ENCODE results near the gene PHOX2B. TPM values are rescaled to one million over a fixed set of nuclear protein-coding genes. Genes with fewer than 3 reads are reported as not detected.

PHOX2B gene
- total and polyA plus RNA-seq, 2 of the 4 experiments (the other 2 are of a cell fraction) = not detected

- no peak overlapping the region for H2BK120ac ChIP-seq (ENCODE audit: low read depth, low read length)
- DNase-seq (no peak), ATAC-seq (ENCODE audit: low read depth) (no peak)
- dilution Hi-C loops (cut with HindIII; ENCODE audit: low sequenced_read_pairs, unreplicated experiment) (no loop called here), in situ Hi-C loops (cut with MboI; ENCODE audit: low sequenced_read_pairs) (no loop called here), intact Hi-C loops (cut with micrococcal nuclease) (no loop called here)
- no peak overlapping the region for H2AK9ac ChIP-seq (replicated peaks; ENCODE audit: low read depth, low read length, poor library complexity)
- no peak overlapping the region for H3K14ac ChIP-seq (replicated peaks; ENCODE audit: low read depth, low read length)
- H3K4ac ChIP-seq (ENCODE audit: low read depth, low read length) = no peak overlapping the region
- no peak for TF ChIP-seq RFX5 (IDR thresholded peaks at IDR 0.05; ENCODE audit: low read depth, low read length)
- TF ChIP-seq, protein P1, sequence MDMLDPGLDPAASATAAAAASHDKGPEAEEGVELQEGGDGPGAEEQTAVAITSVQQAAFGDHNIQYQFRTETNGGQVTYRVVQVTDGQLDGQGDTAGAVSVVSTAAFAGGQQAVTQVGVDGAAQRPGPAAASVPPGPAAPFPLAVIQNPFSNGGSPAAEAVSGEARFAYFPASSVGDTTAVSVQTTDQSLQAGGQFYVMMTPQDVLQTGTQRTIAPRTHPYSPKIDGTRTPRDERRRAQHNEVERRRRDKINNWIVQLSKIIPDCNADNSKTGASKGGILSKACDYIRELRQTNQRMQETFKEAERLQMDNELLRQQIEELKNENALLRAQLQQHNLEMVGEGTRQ (IDR thresholded peaks at IDR 0.05; ENCODE audit: low read depth, low read length) = no peak
- TF ChIP-seq FOS (IDR thresholded peaks at IDR 0.05; ENCODE audit: low read depth, low read length) = no peak
- no peak for TF ChIP-seq MAZ (IDR thresholded peaks at IDR 0.05; ENCODE audit: borderline replicate concordance, low read depth, low read length)
- TF ChIP-seq POLR2A (IDR thresholded peaks at IDR 0.05; ENCODE audit: low read depth, low read length) = no peak
- TF ChIP-seq CTCF (conservative IDR thresholded peaks at IDR 0.05; ENCODE audit: low read depth, low read length) = no peak
- TF ChIP-seq SMC3 (IDR thresholded peaks at IDR 0.05; ENCODE audit: low read depth, low read length) = no peak
- no peak for TF ChIP-seq NFE2L2 (IDR thresholded peaks at IDR 0.05; ENCODE audit: low read depth, low read length)
- no peak for TF ChIP-seq MAFK (IDR thresholded peaks at IDR 0.05; ENCODE audit: low read depth, low read length)
- no peak for TF ChIP-seq BHLHE40 (IDR thresholded peaks at IDR 0.05; ENCODE audit: low read depth, low read length)
- no peak for TF ChIP-seq RCOR1 (IDR thresholded peaks at IDR 0.05; ENCODE audit: insufficient replicate concordance, low read length)
- TF ChIP-seq CHD1 (IDR thresholded peaks at IDR 0.05; ENCODE audit: low read depth, low read length) = no peak
- TF ChIP-seq RAD21 (IDR thresholded peaks at IDR 0.05; ENCODE audit: low read length) = no peak
- no peak for TF ChIP-seq MXI1 (IDR thresholded peaks at IDR 0.05; ENCODE audit: borderline replicate concordance, low read depth, low read length)
- TF ChIP-seq CEBPB (IDR thresholded peaks at IDR 0.05; ENCODE audit: low read depth, low read length) = no peak
- TF ChIP-seq ELK1 (IDR thresholded peaks at IDR 0.05; ENCODE audit: borderline replicate concordance, low read depth, low read length) = no peak
- H3K4me1 ChIP-seq (ENCODE audit: control insufficient read depth, insufficient read depth, low read length) = no peaks in the 10 kb centered on the region
- no peak overlapping the region for H2BK20ac ChIP-seq (ENCODE audit: low read depth, low read length)
- H2AK5ac ChIP-seq (ENCODE audit: low read depth, low read length) = no peak overlapping the region
- ChIA-PET POLR2A (ENCODE audit: unreplicated experiment) (no interaction called here), CTCF (no interaction called here)
- no peak overlapping the region for H2AFZ ChIP-seq (replicated peaks; ENCODE audit: low read length, poor library complexity)
- no peak overlapping the region for H3K4me2 ChIP-seq (ENCODE audit: low read depth, low read length)
- H3K9me3 ChIP-seq (ENCODE audit: control insufficient read depth, insufficient read depth, low read length) = no peaks in the 10 kb centered on the region
- no peak overlapping the region for H3K18ac ChIP-seq (ENCODE audit: low read depth, low read length)
- no peak overlapping the region for H2BK5ac ChIP-seq (ENCODE audit: low read depth, low read length, poor library complexity, severe bottlenecking)
- BruUV-seq (replicated peaks) = no TSS peak
- no peak overlapping the region for H4K91ac ChIP-seq (ENCODE audit: insufficient read depth, low read depth, low read length)
- peaks cover 6% of the 10 kb centered on the region for H3K27me3 ChIP-seq (ENCODE audit: control insufficient read depth, insufficient read depth, low read length)
- no peak overlapping the region for H2BK15ac ChIP-seq (ENCODE audit: low read depth, low read length)
- H3K36me3 ChIP-seq (ENCODE audit: control insufficient read depth, insufficient read depth, low read length) = no peaks in the 10 kb centered on the region
- no CpG with 5 or more reads among the region's 8 CpGs for WGBS, 2 experiments (ENCODE audit: extremely low coverage in 2 of 2, insufficient read length in 1 of 2)
- no peak overlapping the region for H3K4me3 ChIP-seq (ENCODE audit: insufficient read depth, low read depth, low read length)
- no peaks in the 10 kb centered on the region for H3K9me1 ChIP-seq (ENCODE audit: insufficient read depth, low read length)
- no peak overlapping the region for H4K5ac ChIP-seq (ENCODE audit: low read depth, low read length)
- no peaks in the 10 kb centered on the region for H4K20me1 ChIP-seq (ENCODE audit: insufficient read depth, low read length)
- H3K56ac ChIP-seq (ENCODE audit: extremely low read depth, insufficient read depth, low read length) = no peak overlapping the region
- H3K27ac ChIP-seq (ENCODE audit: insufficient read depth, low read length) = no peak overlapping the region
- no peaks in the 10 kb centered on the region for H3K79me1 ChIP-seq (ENCODE audit: low read depth in 1 of 2, low read length in 2 of 2)
- no peak overlapping the region for H3K23ac ChIP-seq (ENCODE audit: low read depth, low read length)
- H4K8ac ChIP-seq (ENCODE audit: low read depth in 2 of 2, low read length in 2 of 2) = no peak overlapping the region
- no peak overlapping the region for H3K9ac ChIP-seq (ENCODE audit: low read depth, low read length)
Measured at GRCh38 chr4:41787931-41788330, 39.4 kb upstream of the PHOX2B start.

Data from IMR-90 (cell line).